Panc1 (cell line): Measurements from ENCODE around the gene PPP1R13L. TPM values are rescaled to one million over a fixed set of nuclear protein-coding genes. Genes with fewer than 3 reads are reported as not detected.

Source experiments
- ATAC-seq: fragments of 200-7000 bp; cut with Tn5 transposase; 2 replicates; pipeline ENCODE4 v1.9.1; 2020; ENCODE audit warnings: mild to moderate bottlenecking, moderate library complexity
- BruUV-seq: library from RNA; stranded (reverse); fragments of 400-500 nt; replicated peaks from 2 replicates; lab custom pipeline; 2021; lab: Mats Ljungman, UMichigan
- CTCF ChIA-PET: fragments of 300-600 bp; sonication (Branson Sonifier 250); formaldehyde crosslinking; loops from one replicate; lab custom pipeline; 2022; ENCODE audit warnings: antibody characterized with exemption; lab: Charles Lee
- POLR2A ChIA-PET: fragments of 300-600 bp; sonication (Branson Sonifier 250); formaldehyde crosslinking; loops from one replicate; lab custom pipeline; 2022; ENCODE audit warnings: antibody characterized with exemption; lab: Charles Lee
- DNase-seq: peaks from one replicate; pipeline ENCODE4 v3.0.0-alpha.2; 2010; ENCODE audit warnings: low read depth, low spot score
- H3K27ac ChIP-seq: 2 replicates; pipeline ENCODE4 v1.5.1; 2011; ENCODE audit warnings: mild to moderate bottlenecking, low read length, inconsistent platforms
- H3K27me3 ChIP-seq: fragments of 200-500 bp; sonication (Bioruptor generic); 2 replicates; pipeline ENCODE4 v1.6.0; 2014; ENCODE audit warnings: low read length, inconsistent platforms; ENCODE audit not compliant: control insufficient read depth, insufficient read depth
- H3K36me3 ChIP-seq: fragments of 200-500 bp; sonication (Bioruptor generic); 2 replicates; pipeline ENCODE4 v1.5.1; 2014; ENCODE audit warnings: inconsistent platforms, mild to moderate bottlenecking, low read length, moderate library complexity; ENCODE audit not compliant: control insufficient read depth, insufficient read depth
- H3K4me1 ChIP-seq: 2 replicates; pipeline ENCODE4 v1.5.1; 2011; ENCODE audit warnings: inconsistent platforms, mild to moderate bottlenecking, low read length, moderate library complexity; ENCODE audit not compliant: control insufficient read depth, insufficient read depth
- H3K4me3 ChIP-seq, 2 experiments: 2 replicates each; pipeline ENCODE4 v1.5.1; 2011 to 2012; ENCODE audit warnings: low read depth in 2 of 2, low read length in 2 of 2, mild to moderate bottlenecking in 2 of 2, inconsistent platforms in 1 of 2, moderate library complexity in 1 of 2
- H3K9me3 ChIP-seq: fragments of 200-500 bp; sonication (Bioruptor generic); 2 replicates; pipeline ENCODE4 v1.5.1; 2014; ENCODE audit warnings: low read depth, mild to moderate bottlenecking, inconsistent platforms, low read length, moderate library complexity; ENCODE audit not compliant: control insufficient read depth, insufficient read depth
- POLR2AphosphoS5 ChIP-seq: IDR thresholded peaks from 2 replicates; pipeline ENCODE4 v1.6.1; 2012; ENCODE audit warnings: mild to moderate bottlenecking, low read depth, low read length, moderate library complexity
- SIN3A ChIP-seq: IDR thresholded peaks from 2 replicates; pipeline ENCODE4 v1.6.1; 2012; ENCODE audit warnings: low read depth, mild to moderate bottlenecking, low read length, moderate library complexity, borderline replicate concordance; ENCODE audit not compliant: insufficient read depth
- TCF7L2 ChIP-seq: IDR thresholded peaks from 2 replicates; pipeline ENCODE4 v1.6.1; 2011; ENCODE audit warnings: mild to moderate bottlenecking, low read depth, low read length, inconsistent platforms
- in situ Hi-C: cut with HindIII; loops from 2 replicates; pipeline ENCODE4 v1.10.0; 2016; ENCODE audit warnings: low sequenced_read_pairs, low pct_unique_long_range_greater_than_20kb
- intact Hi-C: fragments of 100-400 bp; cut with micrococcal nuclease; formaldehyde crosslinking; loops from one replicate; pipeline ENCODE4 v1.10.0; 2022; ENCODE audit not compliant: unreplicated experiment
- total RNA-seq: library from RNA; stranded (reverse); gene quantifications from one replicate; pipeline ENCODE4 v1.2.1, GENCODE V29; 2021; ENCODE audit not compliant: unreplicated experiment
- TF ChIP-seq, protein P1 (sequence below): fragments of 450-650 bp; IDR thresholded peaks from 2 replicates; pipeline ENCODE4 v1.5.1; 2017; ENCODE audit warnings: mild to moderate bottlenecking
- TF ChIP-seq, protein P2 (sequence below), 2 experiments: IDR thresholded peaks; 2 replicates each; pipeline ENCODE4 v1.6.1; 2011 to 2012; ENCODE audit warnings: low read depth in 2 of 2, control low read depth in 1 of 2, low read length in 1 of 2, mild to moderate bottlenecking in 1 of 2, moderate library complexity in 1 of 2; ENCODE audit not compliant: insufficient read depth in 1 of 2

Gene PPP1R13L
- total RNA-seq, 1 experiment from 2014 or later: 39.1 TPM

DNA sequence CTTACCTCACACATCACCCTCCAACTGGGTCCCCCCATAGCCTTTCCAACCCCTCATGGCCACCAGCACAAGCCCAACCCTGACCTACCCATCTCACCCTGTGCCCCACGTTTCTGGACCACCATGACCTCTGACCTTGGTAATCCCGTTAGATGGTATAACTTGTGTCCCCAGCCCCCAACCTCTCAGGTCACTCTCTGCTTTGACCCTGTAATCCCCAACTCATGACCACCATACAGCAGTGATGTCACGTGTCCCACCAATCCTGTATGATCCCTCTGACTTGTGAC, 55.8 kb downstream of the PPP1R13L start:
- Histone ChIP-seq H3K4me3 (no peak overlapping the region), H3K27ac (no peak overlapping the region), H3K4me1 (no peaks in the 10 kb centered on the region), H3K36me3 (no peaks in the 10 kb centered on the region), H3K27me3 (no peaks in the 10 kb centered on the region), H3K9me3 (no peaks in the 10 kb centered on the region)
- no peak for TF ChIP-seq TCF7L2
- TF ChIP-seq, protein P1, sequence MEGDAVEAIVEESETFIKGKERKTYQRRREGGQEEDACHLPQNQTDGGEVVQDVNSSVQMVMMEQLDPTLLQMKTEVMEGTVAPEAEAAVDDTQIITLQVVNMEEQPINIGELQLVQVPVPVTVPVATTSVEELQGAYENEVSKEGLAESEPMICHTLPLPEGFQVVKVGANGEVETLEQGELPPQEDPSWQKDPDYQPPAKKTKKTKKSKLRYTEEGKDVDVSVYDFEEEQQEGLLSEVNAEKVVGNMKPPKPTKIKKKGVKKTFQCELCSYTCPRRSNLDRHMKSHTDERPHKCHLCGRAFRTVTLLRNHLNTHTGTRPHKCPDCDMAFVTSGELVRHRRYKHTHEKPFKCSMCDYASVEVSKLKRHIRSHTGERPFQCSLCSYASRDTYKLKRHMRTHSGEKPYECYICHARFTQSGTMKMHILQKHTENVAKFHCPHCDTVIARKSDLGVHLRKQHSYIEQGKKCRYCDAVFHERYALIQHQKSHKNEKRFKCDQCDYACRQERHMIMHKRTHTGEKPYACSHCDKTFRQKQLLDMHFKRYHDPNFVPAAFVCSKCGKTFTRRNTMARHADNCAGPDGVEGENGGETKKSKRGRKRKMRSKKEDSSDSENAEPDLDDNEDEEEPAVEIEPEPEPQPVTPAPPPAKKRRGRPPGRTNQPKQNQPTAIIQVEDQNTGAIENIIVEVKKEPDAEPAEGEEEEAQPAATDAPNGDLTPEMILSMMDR: no peak
- TF ChIP-seq POLR2AphosphoS5: no peak
- TF ChIP-seq, protein P2, sequence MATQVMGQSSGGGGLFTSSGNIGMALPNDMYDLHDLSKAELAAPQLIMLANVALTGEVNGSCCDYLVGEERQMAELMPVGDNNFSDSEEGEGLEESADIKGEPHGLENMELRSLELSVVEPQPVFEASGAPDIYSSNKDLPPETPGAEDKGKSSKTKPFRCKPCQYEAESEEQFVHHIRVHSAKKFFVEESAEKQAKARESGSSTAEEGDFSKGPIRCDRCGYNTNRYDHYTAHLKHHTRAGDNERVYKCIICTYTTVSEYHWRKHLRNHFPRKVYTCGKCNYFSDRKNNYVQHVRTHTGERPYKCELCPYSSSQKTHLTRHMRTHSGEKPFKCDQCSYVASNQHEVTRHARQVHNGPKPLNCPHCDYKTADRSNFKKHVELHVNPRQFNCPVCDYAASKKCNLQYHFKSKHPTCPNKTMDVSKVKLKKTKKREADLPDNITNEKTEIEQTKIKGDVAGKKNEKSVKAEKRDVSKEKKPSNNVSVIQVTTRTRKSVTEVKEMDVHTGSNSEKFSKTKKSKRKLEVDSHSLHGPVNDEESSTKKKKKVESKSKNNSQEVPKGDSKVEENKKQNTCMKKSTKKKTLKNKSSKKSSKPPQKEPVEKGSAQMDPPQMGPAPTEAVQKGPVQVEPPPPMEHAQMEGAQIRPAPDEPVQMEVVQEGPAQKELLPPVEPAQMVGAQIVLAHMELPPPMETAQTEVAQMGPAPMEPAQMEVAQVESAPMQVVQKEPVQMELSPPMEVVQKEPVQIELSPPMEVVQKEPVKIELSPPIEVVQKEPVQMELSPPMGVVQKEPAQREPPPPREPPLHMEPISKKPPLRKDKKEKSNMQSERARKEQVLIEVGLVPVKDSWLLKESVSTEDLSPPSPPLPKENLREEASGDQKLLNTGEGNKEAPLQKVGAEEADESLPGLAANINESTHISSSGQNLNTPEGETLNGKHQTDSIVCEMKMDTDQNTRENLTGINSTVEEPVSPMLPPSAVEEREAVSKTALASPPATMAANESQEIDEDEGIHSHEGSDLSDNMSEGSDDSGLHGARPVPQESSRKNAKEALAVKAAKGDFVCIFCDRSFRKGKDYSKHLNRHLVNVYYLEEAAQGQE (IDR thresholded peaks at IDR 0.05; ENCODE audit: insufficient read depth in 1 of 2, low read depth in 2 of 2, low read length in 1 of 2): no peak
- TF ChIP-seq SIN3A: no peak
- no TSS peak for BruUV-seq
- no peak for DNase-seq
- no peak for ATAC-seq
- intact Hi-C loops (no loop called here), in situ Hi-C loops (no loop called here)
- ChIA-PET CTCF (interaction anchor here (0.5 kb wide), 1 partner anchor 129 kb away, joined by 10 read pairs; no protein-coding TSS in a partner anchor), POLR2A (no interaction called here)

DNA sequence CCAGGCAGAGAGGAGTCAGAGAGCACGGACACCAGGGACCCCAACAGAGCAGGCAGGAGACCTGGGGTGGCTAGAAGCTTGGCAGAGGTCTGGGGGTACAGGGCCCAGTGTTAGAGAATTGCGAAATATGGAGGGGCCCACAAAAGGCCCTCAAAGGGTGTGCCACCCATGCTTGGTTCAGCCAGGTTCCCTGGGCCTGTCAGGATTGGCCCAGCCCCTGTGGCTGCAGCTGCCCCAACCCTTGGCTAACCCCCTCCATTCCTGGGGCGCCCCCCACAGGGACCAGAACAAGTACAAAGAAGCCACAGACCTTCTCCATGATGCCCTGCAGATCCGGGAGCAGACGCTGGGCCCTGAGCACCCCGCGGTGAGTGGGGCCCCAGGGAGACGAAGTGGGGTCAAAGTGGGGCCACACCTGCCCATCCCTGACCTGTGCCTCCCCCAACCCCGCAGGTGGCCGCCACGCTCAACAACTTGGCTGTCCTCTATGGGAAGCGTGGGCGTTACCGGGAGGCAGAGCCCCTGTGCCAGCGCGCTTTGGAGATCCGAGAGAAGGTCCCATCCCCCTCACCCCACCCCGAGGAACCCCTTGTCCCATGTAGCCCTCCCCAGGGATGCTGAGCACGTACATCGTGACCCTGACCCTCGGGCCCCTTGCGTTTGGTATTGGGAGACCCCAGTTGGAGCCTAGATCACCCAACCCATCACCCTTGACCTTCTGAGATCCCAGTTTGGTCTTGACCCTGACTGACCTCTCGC, 56.3 kb downstream of the PPP1R13L start:
- no peak overlapping the region for H3K27ac ChIP-seq

More for the DNA sequence above, 56.3 kb downstream of the PPP1R13L start:
- H3K36me3 ChIP-seq: no peaks in the 10 kb centered on the region
- ATAC-seq: no peak
- DNase-seq: no peak
- in situ Hi-C loops: no loop called here
- no TSS peak for BruUV-seq
- no peak overlapping the region for H3K4me3 ChIP-seq
- no peaks in the 10 kb centered on the region for H3K9me3 ChIP-seq
- TF ChIP-seq SIN3A (no peak), POLR2AphosphoS5 (no peak), TCF7L2 (no peak)
- TF ChIP-seq, protein P1: no peak
- TF ChIP-seq, protein P2 (IDR thresholded peaks at IDR 0.05; ENCODE audit: insufficient read depth in 1 of 2, low read depth in 2 of 2, low read length in 1 of 2): no peak
- no peaks in the 10 kb centered on the region for H3K4me1 ChIP-seq
- intact Hi-C loops: no loop called here
- CTCF ChIA-PET: no interaction called here
- no peaks in the 10 kb centered on the region for H3K27me3 ChIP-seq
- POLR2A ChIA-PET: no interaction called here
